ENCODE measurements around the gene LRRC75A. TPM values are rescaled to one million over a fixed set of nuclear protein-coding genes. Genes with fewer than 3 reads are reported as not detected.

LRRC75A gene
- total RNA-seq, 1 donor from 2014 or later, result 0.96 TPM

GRCh38 chr17:16475179-16475704 lies 16.8 kb downstream of the LRRC75A start:
- Histone ChIP-seq H3K36me3 (no peaks in the 10 kb centered on the region), H3K4me1 (peaks cover 19% of the 10 kb centered on the region), H3K9me3 (replicated peaks) (no peaks in the 10 kb centered on the region), H3K27me3 (ENCODE audit: low read depth) (no peaks in the 10 kb centered on the region), H3K4me3 (no peak overlapping the region), H3K27ac (replicated peaks) (no peak overlapping the region)
- intact Hi-C loops (cut with micrococcal nuclease), result no loop called here
- no peak for TF ChIP-seq CTCF (IDR thresholded peaks at IDR 0.05; ENCODE audit: borderline replicate concordance)
- DNase-seq, result no peak

DNA sequence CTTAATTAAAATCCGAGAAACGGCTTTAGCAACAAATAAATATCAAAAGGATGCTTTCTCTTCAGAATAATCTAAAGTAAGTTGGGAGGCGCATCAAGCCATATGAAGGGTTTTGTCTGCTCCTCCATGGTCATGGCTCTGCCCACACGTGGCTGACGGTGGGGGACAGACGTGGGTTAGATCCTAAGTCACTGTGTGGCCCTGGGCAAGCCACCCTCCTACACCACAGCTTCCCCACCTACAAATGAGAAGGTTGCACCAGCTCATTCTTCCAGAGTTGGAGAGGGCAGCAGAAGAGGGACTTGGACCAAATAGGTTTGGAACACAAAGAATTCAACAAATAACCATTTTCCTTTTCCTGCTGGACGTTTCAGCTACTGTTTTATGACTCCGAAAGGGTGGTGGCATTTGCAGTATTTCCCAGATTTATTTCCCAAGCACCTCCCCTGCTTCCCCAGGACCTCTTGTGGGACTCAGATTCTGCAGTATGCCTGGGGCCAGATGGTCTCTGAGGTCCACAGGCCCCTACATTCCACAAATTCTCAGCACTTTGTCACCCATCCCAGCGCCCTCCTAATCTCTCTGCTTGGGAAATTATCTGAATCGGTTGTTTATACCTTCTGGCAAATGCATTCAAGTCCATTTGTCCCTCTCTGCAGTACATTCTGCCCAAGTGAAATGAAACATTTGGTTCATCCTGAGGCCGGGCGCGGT lies 17.8 kb downstream of the LRRC75A start:
- Histone ChIP-seq H3K27me3 (ENCODE audit: low read depth) (no peaks in the 10 kb centered on the region), H3K36me3 (no peaks in the 10 kb centered on the region), H3K4me3 (no peak overlapping the region), H3K9me3 (replicated peaks) (no peaks in the 10 kb centered on the region), H3K4me1 (peaks cover 29% of the 10 kb centered on the region), H3K27ac (replicated peaks) (no peak overlapping the region)
- no peak for DNase-seq
- TF ChIP-seq CTCF (IDR thresholded peaks at IDR 0.05; ENCODE audit: borderline replicate concordance), result no peak
- intact Hi-C loops (cut with micrococcal nuclease), result no loop called here

GRCh38 chr17:16473044-16474011 lies 18.7 kb downstream of the LRRC75A start:
- Histone ChIP-seq H3K36me3 (no peaks in the 10 kb centered on the region), H3K9me3 (replicated peaks) (no peaks in the 10 kb centered on the region), H3K27me3 (ENCODE audit: low read depth) (no peaks in the 10 kb centered on the region), H3K4me3 (no peak overlapping the region), H3K27ac (replicated peaks) (no peak overlapping the region), H3K4me1 (peaks cover 31% of the 10 kb centered on the region)
- intact Hi-C loops (cut with micrococcal nuclease), result no loop called here
- TF ChIP-seq CTCF (IDR thresholded peaks at IDR 0.05; ENCODE audit: borderline replicate concordance), result no peak
- DNase-seq, result no peak

- Histone ChIP-seq H3K36me3 (no peaks in the 10 kb centered on the region), H3K27ac (replicated peaks) (no peak overlapping the region), H3K9me3 (replicated peaks) (no peaks in the 10 kb centered on the region), H3K4me1 (peaks cover 27% of the 10 kb centered on the region), H3K27me3 (ENCODE audit: low read depth) (no peaks in the 10 kb centered on the region), H3K4me3 (no peak overlapping the region)
- DNase-seq, result no peak
- no peak for TF ChIP-seq CTCF (IDR thresholded peaks at IDR 0.05; ENCODE audit: borderline replicate concordance)
- intact Hi-C loops (cut with micrococcal nuclease), result no loop called here
Observed at GRCh38 chr17:16472539-16472938, 19.5 kb downstream of the LRRC75A start.

DNA sequence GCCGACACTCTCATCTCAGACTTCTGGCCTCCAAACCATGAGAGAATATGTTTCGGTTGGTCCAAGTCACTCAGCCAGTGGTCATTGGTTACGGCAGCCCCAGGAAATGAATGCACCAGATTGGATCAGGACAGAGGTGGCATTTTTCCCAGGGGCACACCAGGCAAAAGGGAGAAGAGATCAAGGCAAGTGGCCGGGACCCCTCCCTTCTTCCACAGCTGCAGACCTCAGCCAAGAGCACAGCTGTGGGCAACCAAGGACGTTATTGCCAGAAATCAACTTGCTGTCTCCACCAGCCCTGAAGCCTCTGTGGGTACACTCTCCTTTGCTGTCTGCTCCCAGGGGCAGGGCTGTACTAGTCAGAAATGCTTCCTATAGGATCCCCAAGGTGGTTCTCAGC lies 20.7 kb downstream of the LRRC75A start:
- no peaks in the 10 kb centered on the region for H3K36me3 ChIP-seq
- H3K27me3 ChIP-seq (ENCODE audit: low read depth), result no peaks in the 10 kb centered on the region
- no peak for TF ChIP-seq CTCF (IDR thresholded peaks at IDR 0.05; ENCODE audit: borderline replicate concordance)
- intact Hi-C loops (cut with micrococcal nuclease), result no loop called here
- no peaks in the 10 kb centered on the region for H3K9me3 ChIP-seq (replicated peaks)
- no peak overlapping the region for H3K4me3 ChIP-seq
- no peak for DNase-seq
- H3K4me1 ChIP-seq, result peaks cover 26% of the 10 kb centered on the region
- no peak overlapping the region for H3K27ac ChIP-seq (replicated peaks)

Measured in left ventricle myocardium inferior (tissue), 1 donor.